Stimulated activated CD8-positive, alpha-beta memory T cell treated with anti-CD3 and anti-CD28 coated beads, Interleukin-2, amount 100 ng/mL, for 1 hour (primary cell): ENCODE measurements around the gene LRIG1.

Source experiments
- DNase-seq, 2 donors: peaks; one replicate each; pipeline ENCODE4 v3.0.0-alpha.2; 2020; ENCODE audit warnings: low read depth in 2 of 2

The LRIG1 gene

GRCh38 chr3:66443118-66443803 is 57.6 kb downstream of the LRIG1 start:
- no peak for DNase-seq

GRCh38 chr3:66442254-66443117 is 58.3 kb downstream of the LRIG1 start:
- no peak for DNase-seq

GRCh38 chr3:66441692-66442091 is 59.1 kb downstream of the LRIG1 start:
- DNase-seq: no peak

GRCh38 chr3:66441129-66441528 is 59.7 kb downstream of the LRIG1 start:
- DNase-seq: no peak

- no peak for DNase-seq
These were observed 61.0 kb downstream of the LRIG1 start for GRCh38 chr3:66439666-66440344.

GRCh38 chr3:66438046-66438445 is 62.8 kb downstream of the LRIG1 start:
- DNase-seq: no peak

GRCh38 chr3:66437341-66437929 is 63.4 kb downstream of the LRIG1 start:
- no peak for DNase-seq

- DNase-seq: no peak
These were observed 64.8 kb downstream of the LRIG1 start for GRCh38 chr3:66435989-66436388.

GRCh38 chr3:66434726-66435125 is 66.1 kb downstream of the LRIG1 start:
- no peak for DNase-seq

GRCh38 chr3:66433522-66433782 is 67.4 kb downstream of the LRIG1 start:
- no peak for DNase-seq

GRCh38 chr3:66432767-66433521 is 67.9 kb downstream of the LRIG1 start:
- no peak for DNase-seq

GRCh38 chr3:66432041-66432766 is 68.6 kb downstream of the LRIG1 start:
- DNase-seq: no peak

- DNase-seq: no peak
These were observed 69.3 kb downstream of the LRIG1 start for GRCh38 chr3:66431494-66431893.

- DNase-seq: no peak
These were observed 69.9 kb downstream of the LRIG1 start for GRCh38 chr3:66430876-66431275.

GRCh38 chr3:66428733-66429132 is 72.1 kb downstream of the LRIG1 start:
- DNase-seq: no peak

GRCh38 chr3:66427951-66428474 is 72.8 kb downstream of the LRIG1 start:
- DNase-seq: no peak

- DNase-seq: no peak
These were observed 73.5 kb downstream of the LRIG1 start for GRCh38 chr3:66427352-66427751.

- no peak for DNase-seq
These were observed 74.7 kb downstream of the LRIG1 start for GRCh38 chr3:66426135-66426534.

- no peak for DNase-seq
These were observed 75.2 kb downstream of the LRIG1 start for GRCh38 chr3:66425576-66426114.

GRCh38 chr3:66425032-66425431 is 75.8 kb downstream of the LRIG1 start:
- DNase-seq: no peak

- no peak for DNase-seq
These were observed 77.0 kb downstream of the LRIG1 start for GRCh38 chr3:66423791-66424190.
